Mucosa of gallbladder (tissue), 1 donor: ENCODE measurements around the gene RAB3A. TPM values are rescaled to one million over a fixed set of nuclear protein-coding genes. Genes with fewer than 3 reads are reported as not detected.

ENCODE experiments used
- DNase-seq: peaks from one replicate; pipeline ENCODE4 v3.0.0-alpha.2; 2020; ENCODE audit warnings: low spot score
- total RNA-seq: library from RNA; stranded (reverse); gene quantifications from one replicate; pipeline ENCODE4 v1.2.1, GENCODE V29; 2021
- donor health status: DM: no; HTN: no; CAD: no.

The RAB3A gene, protein sequence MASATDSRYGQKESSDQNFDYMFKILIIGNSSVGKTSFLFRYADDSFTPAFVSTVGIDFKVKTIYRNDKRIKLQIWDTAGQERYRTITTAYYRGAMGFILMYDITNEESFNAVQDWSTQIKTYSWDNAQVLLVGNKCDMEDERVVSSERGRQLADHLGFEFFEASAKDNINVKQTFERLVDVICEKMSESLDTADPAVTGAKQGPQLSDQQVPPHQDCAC
- total RNA-seq, result 5.5 TPM

- DNase-seq, result peak; percentile 100
These were observed at the start of gene RAB3A for GRCh38 chr19:18203863-18204393. RAB3A (minus strand) TSS chr19:18204042; CDS start chr19:18202740, 1,302 bp downstream.

- DNase-seq, result no peak
These were observed 49.3 kb upstream of the RAB3A start for GRCh38 chr19:18253130-18253529.

DNA sequence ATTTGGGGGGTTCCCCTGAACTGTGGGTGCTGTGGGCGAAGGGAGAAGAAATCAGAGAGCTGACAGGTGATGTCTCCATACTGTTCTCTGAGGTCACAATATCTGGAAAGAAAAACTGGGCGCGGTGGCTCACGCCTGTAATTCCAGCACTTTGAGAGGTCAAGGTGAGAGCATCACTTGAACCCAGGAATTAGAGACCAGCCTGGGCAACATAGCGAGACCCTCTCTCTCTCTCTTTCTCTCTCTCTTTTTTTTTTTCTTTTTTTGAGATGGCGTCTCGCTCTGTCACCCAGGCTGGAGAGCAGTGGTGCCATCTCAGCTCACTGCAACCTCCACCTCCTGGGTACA is 48.5 kb upstream of the RAB3A start:
- no peak for DNase-seq

- peak; percentile 74 for DNase-seq
These were observed 47.9 kb upstream of the RAB3A start for GRCh38 chr19:18251587-18252369.

DNA sequence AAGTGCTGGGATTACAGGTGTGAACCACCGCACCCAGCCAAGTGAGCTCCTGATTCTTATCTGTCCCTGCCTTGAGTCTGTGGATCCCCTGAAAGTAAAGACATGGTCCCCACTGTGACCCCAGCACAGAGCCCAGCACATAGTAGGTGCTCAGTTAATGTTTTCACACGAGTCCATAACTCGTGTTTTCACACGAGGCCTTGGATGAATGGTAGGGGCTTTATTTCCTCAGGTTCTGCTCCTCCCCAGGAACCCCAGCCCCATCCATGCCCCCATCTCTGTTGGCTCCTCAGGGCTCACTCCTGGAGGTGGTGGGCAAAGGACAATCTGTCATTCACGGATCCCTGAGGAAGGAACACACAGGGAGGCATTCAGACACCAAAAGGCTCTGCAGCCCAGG is 46.0 kb upstream of the RAB3A start:
- no peak for DNase-seq

GRCh38 chr19:18245297-18245696 is 41.5 kb upstream of the RAB3A start:
- DNase-seq, result no peak

DNA sequence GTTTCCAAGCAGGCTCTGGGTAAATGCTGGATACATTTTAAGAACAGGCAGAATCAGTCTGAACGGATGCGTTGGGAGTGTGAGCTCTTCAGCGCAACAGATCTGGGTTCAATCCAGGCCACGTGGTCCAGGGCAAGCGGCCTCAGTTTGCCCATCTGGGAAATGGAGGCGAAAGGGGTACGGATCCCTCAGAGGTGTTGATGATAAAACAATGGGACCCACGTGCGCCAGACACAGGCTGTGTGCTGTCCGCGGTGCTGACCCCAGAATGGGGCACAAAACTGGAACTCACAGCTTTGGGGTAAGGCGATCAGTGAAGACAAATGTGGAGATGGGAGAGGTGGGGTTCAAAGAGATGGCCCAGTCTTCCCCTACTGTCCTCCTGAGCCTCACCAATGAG is 35.5 kb upstream of the RAB3A start:
- no peak for DNase-seq

DNA sequence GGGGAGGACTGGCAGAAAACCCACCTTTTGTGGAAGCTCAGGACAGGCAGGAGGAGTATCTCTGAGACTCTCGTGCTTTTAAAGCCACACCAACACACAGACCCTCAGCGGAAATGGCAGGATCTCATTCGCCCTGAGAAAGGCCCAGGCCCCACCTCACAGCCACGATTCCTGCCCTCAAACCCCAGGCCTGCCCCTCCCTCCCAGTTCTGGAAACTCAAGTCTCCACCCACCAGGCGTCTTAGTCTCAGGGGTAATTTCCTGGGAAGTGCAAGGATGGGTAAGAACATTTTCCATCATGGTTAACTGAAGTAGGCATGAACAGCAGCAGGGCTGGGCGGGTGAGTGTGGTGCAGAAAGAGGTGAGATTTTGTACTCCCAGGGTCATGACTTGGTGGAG is 30.4 kb upstream of the RAB3A start:
- DNase-seq, result no peak

- DNase-seq, result peak; percentile 50
These were observed 29.5 kb upstream of the RAB3A start for GRCh38 chr19:18233224-18233825.

GRCh38 chr19:18232540-18233223 is 28.8 kb upstream of the RAB3A start:
- DNase-seq, result no peak

GRCh38 chr19:18231775-18232174 is 27.9 kb upstream of the RAB3A start:
- DNase-seq, result no peak

GRCh38 chr19:18230941-18231734 is 27.3 kb upstream of the RAB3A start:
- DNase-seq, result no peak

DNA sequence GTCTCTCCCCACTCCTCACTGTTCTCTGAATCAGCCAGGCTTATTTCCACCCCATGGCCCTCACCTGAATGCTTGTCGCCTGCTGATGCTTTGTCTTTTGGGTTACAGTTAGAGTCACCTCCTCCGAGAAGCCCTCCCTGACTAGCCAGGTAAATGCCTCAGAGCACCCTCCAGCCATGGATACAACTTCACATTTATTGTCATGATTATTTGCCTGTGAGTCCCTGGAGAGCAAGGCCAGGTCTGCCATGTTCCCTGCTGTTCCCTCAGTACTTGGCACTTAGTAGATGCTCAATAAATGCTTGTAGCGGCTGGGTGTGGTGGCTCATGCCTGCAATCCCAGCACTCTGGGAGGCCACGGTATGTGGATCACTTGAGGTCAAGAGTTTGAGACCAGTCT is 26.1 kb upstream of the RAB3A start:
- DNase-seq, result no peak

- no peak for DNase-seq
These were observed 25.6 kb upstream of the RAB3A start for GRCh38 chr19:18229474-18229873.

- no peak for DNase-seq
These were observed 24.0 kb upstream of the RAB3A start for GRCh38 chr19:18227781-18228271.

- no peak for DNase-seq
These were observed 23.3 kb upstream of the RAB3A start for GRCh38 chr19:18226956-18227780.

- no peak for DNase-seq
These were observed 22.0 kb upstream of the RAB3A start, which contains the start of gene PDE4C for GRCh38 chr19:18225702-18226468. PDE4C (minus strand) TSS chr19:18226438; CDS start chr19:18226415, 23 bp downstream.

DNA sequence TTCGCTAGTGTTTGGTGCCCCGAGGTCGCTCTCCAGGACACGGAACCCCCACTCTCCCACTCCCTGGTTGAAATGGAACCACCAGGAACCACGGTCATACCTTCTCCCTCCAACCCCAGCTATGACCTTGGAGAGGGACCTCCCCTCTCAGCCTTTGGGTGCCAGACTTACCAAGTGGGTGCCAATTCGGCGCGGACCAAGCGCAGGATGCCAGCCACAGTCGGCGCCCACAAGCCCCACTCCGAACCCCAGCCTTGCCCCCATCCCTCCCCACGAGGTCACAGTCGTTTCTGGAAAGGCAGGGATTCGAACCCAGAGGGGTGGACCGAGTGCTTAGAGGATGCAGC is 21.5 kb upstream of the RAB3A start:
- no peak for DNase-seq

DNA sequence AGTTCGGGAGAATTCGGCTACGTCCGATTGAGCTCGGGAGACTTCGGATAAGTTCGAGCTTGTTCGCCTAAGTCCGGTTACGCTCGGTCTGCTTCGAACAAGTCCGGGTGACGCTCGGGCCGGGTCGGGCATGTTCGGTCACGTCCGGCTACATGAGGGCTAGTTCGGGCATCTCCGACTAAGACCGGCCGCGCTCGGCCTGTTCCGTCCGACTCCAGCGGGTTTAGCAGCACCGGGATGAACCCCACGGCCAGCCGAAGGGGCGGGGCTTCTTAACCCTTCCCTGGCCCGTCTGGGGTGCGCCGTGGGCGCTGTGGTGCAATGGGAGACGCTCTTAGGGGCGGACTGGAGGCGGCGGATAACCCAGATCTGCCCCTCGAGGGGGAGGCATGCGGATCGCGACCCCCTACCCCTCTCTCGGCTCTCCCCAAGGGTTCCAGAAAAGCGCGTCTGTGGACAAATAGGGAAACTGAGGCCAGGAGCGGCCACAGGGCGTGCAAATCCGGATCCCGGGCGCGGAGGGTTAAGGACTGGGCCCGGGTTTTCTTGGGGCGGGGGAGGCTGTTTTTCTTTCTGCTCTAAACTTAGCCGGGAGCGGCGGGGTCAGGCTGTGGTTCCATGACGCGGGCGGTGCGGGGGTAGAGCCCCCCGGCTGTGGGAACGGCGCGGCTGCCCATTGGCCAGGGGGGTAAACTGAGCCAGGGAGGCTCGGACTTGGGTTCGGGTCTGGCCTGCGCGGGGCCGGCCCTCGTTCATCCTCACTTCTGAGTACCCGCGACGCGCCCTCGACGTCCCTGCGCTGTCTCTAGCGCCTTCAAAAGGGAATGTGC is 20.9 kb upstream of the RAB3A start:
- peak; percentile 98 for DNase-seq
